GM18519 (cell line): ENCODE data around the gene LGALS12.

ENCODE experiments used
- ATAC-seq: cut with Tn5 transposase; IDR thresholded peaks from one replicate; pipeline ENCODE4 v1.9.1; 2021; ENCODE audit warnings: mild to moderate bottlenecking, moderate library complexity; ENCODE audit not compliant: unreplicated experiment, low FRiP score

The LGALS12 gene

DNA sequence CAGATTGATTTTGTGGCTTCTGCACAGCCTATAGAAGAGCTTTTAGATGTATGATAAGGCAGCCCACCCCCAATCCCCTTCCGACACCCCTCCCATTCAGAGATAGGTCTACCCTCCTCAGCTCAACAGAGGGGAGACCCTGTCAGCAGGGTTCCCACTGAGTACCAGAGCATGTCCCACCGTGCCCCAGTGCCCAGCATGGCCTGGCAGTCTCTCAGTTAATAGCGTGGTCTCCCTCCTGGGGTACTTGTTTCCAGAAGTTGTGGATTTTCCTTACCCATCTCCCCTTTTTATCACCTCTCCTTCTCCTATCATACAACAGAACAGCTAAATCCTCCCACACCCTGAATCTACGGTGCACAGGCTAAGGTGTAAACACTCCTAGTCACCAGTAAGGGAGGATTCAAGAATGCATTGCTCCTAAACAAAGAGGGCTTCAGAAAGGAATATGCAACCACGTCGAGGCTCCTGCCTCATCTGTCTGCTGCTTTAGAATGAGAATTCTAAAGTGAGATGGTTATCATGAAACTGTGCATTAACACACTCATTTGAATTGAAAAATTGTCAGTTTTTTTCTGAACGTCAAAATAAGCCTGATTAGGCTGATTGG lies 50.6 kb downstream of the LGALS12 start:
- ATAC-seq = no peak

DNA sequence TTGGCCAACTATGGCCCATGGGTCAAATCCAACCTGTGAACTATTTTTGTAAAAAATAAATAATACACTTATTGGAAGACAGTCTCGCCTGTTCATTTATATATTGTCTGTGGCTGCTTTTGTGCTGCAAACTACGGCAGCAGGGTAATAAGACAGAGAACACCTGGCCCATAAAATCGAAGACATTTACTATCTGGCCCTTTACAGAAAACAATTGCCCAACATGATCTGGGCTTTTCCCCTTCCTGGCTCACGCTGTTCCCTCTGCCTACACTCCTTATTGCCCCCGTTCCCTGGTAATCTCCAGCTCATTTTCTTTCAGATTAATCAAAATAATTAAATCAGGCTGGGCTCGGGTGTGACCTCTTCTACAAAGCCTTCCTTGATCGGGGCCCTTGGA lies 51.7 kb downstream of the LGALS12 start:
- no peak for ATAC-seq

DNA sequence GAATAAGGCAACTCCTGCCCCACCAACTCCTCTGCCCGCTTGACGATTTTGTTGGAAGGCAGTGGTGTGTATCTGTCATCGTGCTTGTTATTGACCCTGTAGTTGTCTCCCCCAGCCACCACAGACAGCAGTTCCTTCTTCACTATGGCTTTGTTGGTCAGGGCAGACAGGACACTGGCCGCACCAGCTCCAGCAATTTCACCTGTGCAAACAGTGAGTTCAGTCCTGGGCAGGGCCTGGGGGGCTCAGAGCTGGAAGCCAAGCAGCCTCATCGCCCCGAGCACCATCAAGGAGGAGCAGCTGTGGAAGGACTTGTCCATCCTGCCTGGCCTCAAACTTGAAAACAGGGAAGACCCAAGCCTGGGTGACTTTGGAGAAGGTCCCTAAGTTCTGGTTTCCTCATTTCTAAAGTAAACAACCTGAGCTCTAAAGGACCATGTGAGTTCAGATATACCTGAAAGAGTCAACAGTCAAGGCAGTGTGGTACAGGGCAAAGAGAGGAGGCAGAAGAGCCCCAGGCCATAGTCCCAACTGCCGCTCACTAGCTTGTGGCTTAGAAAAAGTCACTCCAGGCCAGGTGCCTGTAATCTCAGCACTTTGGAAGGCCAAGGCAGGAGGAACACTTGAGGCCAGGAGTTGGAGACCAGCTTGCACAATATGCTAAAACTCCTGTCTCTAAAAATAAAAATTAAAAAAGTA lies 52.7 kb downstream of the LGALS12 start:
- ATAC-seq = no peak

DNA sequence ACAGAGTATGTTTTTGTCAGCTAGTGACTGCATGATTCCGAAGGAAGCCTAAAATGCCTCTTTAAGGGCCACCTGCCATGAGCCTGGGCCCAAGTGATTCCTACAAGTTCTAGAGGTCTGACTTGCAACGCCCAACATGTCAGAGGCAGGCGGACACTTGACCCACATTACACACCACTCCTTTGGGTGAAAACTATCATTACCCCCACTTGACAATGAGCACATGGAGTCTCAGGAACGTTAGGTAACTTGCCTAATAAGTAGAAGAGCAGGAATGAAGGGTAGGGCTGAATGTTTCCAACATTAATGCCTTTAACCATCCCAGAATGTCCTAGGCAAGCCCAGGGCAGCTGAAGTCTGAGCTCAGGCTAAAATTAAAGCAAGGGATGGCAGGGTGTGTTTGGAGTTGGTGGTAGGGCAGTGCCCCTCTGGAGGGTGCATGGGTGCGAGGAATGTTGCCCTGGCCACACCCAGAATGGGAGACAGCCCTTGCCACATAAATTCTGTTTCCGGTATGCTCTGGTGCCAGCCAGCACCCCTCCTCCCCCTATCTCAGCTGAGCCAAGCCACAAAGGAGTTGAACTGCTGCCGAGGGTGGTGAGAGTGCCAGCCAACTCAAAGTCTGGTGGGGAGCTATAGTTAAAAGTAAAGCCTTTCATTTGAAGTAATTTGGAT lies 54.8 kb downstream of the LGALS12 start:
- ATAC-seq = no peak

DNA sequence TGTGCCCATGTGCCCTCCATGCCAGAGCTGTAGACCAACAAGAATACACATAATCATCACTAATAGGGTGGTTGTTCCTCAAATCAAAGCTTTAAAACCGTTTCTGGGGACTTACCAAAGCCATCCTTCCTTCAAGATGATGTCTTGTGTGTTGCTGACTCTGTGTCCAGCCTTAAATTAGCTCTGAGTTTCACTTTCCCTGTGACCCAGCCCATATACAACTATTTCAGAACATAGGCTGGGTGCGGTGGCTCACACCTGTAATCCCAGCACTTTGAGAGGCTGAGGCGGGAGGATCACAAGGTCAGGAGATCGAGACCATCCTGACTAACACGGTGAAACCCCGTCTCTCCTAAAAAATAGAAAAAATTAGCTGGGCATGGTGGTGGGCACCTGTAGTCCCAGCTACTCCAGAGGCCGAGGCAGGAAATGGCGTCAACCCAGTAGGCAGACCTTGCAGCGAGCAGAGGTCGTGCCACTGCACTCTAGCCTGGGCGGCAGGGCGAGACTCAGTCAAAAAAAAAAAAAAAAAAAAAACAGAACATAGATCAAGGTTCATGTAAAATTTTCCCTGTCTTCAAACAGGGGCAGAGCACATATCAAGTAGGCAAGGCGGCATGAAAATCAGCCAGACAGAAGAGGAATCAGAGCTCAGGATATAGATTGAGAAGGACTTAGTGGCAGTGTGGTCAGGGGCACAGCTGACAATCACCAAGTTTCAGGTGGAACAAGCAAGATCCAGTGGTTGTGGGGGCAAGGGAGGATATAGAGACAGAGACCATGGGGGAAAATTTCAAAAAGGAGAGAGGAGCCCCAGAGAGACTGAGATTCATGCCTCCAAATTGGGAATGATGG lies 57.5 kb downstream of the LGALS12 start, which contains the start of gene PLAAT2:
TSS of gene PLAAT2 (minus strand) at position 179 of the 855 bp plus-strand sequence. CDS start at position 124, 55 bp downstream.
- no peak for ATAC-seq

DNA sequence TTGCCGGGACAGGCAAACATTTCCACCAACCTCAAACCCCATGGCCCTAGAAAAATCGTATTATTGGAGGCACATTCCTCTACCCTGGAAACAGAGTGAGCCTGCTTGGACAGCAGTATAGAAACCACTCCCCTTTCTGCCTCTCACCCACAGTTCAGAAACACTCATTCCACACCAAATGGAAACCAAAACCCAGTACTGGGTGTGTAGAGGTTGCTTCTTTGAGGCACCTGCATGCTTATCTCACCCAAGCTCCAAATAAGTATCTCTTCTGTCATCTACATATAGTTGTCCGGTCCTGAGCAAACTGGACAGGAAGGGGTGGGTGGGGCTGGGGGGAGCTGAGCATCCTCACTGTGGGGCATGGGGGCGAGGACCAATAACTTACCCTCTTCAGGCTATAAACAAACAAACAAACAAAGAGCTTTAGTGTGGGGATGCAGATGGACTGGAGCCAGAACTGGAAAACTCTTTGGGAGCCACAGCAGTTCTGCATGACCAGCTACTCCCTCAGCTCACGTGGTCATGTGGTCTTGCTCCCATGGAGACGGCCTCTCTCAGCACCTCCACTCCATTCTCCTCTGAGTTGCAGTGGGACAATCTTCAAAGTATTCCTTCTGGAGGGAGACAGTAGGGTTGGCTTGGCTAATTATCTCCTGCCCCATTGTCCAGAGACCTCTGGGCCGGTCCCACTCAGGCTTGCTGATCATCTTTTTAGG lies 58.3 kb downstream of the LGALS12 start:
- peak; percentile 47 for ATAC-seq

DNA sequence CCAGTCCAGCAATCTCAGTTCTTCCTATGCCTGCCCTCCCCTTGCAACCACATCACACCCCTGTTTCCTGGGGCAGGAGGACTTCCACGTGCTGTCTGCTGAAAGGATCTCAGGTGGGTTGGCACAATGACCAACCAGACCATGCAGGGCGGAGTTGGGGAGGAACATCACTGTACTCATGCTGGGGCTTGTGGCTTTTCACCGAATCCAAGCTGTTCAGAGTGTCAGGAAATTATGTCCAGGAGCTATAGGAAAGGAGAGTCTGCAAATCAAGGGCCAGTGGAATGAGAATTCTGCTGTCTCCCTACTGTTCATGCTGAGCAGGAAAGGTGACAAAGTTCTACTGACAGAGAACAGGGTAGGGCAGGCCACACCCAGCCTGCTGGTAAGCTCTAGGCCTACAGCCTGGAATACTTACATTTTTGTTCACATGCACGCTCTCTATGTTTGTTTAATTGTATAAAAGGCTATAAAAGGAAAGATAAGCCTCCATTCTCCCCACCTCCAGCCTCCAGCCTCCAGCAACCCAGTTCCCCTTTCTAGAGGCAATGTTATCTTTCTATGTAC lies 59.0 kb downstream of the LGALS12 start:
- no peak for ATAC-seq
